RPMI8226 (cell line): ENCODE results near the gene MRPL4.

Source experiments
- DNase-seq: peaks from one replicate; pipeline ENCODE4 v3.0.0-alpha.2; 2015

MRPL4 gene

DNA sequence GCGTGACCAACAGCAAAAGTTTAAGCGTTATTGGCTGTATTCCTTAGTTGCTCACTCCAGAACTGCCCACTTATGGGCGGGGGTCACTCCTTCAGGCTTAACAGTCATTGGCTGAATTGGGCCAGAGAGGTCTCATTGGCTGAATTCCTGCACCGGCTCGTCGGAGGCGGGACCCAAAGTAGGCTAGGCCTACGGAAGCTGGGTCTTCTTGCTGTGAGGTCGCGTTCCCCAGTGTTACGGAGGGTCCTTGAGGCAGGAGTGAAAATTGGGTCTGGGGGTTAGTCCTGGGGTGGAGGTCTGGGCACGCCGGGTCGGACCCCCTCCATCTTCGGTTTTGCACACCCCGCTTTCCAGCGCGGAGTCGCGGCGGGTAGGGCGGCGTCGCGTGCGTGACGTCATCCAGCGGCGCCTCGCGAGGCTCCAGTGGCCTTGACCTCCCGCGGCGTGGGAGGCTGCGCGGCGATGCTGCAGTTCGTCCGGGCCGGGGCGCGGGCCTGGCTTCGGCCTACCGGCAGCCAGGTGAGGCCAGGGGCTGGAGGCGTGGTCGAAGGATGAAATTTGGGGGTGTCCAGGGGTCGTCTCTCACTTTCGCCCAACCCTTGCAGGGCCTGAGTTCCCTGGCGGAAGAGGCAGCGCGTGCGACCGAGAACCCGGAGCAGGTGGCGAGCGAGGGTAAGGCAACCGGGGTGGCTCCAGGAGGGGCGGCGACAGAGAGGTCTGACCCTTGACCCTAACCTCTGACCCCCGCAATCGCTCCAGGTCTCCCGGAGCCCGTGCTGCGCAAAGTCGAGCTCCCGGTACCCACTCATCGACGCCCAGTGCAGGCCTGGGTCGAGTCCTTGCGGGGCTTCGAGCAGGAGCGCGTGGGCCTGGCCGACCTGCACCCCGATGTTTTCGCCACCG lies at the start of gene MRPL4:
MRPL4 (plus strand) TSS at position 423 of the 903 bp plus-strand sequence; CDS start at position 463, 40 bp downstream.
- peak; percentile 99 for DNase-seq

GRCh38 chr19:10203686-10204085 lies 48.3 kb upstream of the MRPL4 start:
- DNase-seq: no peak

GRCh38 chr19:10205636-10206035 lies 46.4 kb upstream of the MRPL4 start:
- no peak for DNase-seq

- DNase-seq: peak; percentile 50
Observed at GRCh38 chr19:10206226-10206885, 45.7 kb upstream of the MRPL4 start.

GRCh38 chr19:10207026-10207425 lies 45.0 kb upstream of the MRPL4 start:
- DNase-seq: no peak

- no peak for DNase-seq
Observed at GRCh38 chr19:10209315-10209714, 42.7 kb upstream of the MRPL4 start.

GRCh38 chr19:10211061-10211460 lies 41.0 kb upstream of the MRPL4 start:
- no peak for DNase-seq

DNA sequence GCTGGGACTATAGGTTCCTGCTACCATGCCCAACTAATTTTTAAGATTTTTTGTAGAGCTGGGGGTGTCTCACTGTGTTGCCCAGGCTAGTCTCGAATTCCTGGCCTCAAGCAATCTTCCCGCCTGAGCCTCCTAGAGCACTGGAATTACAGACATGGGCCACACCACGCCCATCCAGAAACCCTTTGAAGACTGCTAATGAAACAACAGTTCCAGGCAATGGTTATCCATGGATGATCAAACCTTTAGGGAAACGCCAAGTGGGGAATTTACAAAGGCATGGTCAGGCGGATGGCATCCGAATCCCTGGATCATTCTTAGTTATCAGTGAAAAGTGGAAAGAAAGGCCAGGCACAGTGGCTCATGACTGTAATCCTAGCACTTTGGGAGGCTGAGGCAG lies 40.3 kb upstream of the MRPL4 start:
- no peak for DNase-seq

DNA sequence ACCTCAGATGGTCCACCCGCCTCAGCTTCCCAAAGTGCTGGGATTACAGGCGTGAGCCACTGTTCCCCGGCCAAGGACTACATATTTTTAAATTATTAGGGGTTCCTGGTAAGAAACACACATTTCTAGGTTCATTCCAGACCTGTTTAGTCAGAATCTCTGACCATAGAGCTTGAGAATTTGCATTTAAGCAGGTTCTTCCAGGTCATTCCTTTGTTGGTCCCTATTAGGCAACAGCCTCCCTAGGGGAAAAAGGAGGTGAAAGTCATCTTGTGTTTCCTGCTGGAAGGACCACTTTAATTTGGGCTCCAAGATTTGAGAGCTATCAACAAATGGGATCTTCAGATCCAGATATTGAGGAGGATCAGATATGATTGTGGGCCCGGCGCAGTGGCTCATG lies 37.2 kb upstream of the MRPL4 start:
- DNase-seq: no peak

DNA sequence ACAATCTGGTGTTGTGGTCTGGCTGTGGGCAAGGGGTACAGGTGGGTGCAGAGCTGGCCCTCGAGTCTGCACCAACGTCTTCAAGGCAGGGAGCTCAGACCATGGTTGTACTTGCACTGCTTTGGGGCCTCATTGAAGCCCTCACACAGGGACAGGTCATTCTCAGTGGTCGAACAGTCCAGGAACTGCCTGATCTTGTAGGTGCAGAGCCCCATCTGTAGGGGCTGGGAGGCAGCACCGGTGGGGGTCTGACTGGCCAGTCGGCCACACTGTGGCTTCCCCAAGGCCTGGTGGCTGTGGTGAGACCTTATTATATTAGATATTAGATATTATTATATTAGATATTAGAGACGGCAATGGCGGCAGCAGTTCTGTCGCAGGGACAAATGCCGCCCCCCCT lies 34.9 kb upstream of the MRPL4 start:
- no peak for DNase-seq

GRCh38 chr19:10219678-10220077 lies 32.3 kb upstream of the MRPL4 start:
- DNase-seq: peak; percentile 81

- no peak for DNase-seq
Observed at GRCh38 chr19:10220695-10221094, 31.3 kb upstream of the MRPL4 start.

- DNase-seq: no peak
Observed at GRCh38 chr19:10222201-10222890, 29.7 kb upstream of the MRPL4 start.

GRCh38 chr19:10223488-10224213 lies 28.4 kb upstream of the MRPL4 start:
- DNase-seq: no peak

GRCh38 chr19:10224337-10224736 lies 27.7 kb upstream of the MRPL4 start:
- DNase-seq: no peak

GRCh38 chr19:10226021-10226375 lies 26.0 kb upstream of the MRPL4 start:
- DNase-seq: no peak

- DNase-seq: no peak
Observed at GRCh38 chr19:10226376-10227025, 25.5 kb upstream of the MRPL4 start.

DNA sequence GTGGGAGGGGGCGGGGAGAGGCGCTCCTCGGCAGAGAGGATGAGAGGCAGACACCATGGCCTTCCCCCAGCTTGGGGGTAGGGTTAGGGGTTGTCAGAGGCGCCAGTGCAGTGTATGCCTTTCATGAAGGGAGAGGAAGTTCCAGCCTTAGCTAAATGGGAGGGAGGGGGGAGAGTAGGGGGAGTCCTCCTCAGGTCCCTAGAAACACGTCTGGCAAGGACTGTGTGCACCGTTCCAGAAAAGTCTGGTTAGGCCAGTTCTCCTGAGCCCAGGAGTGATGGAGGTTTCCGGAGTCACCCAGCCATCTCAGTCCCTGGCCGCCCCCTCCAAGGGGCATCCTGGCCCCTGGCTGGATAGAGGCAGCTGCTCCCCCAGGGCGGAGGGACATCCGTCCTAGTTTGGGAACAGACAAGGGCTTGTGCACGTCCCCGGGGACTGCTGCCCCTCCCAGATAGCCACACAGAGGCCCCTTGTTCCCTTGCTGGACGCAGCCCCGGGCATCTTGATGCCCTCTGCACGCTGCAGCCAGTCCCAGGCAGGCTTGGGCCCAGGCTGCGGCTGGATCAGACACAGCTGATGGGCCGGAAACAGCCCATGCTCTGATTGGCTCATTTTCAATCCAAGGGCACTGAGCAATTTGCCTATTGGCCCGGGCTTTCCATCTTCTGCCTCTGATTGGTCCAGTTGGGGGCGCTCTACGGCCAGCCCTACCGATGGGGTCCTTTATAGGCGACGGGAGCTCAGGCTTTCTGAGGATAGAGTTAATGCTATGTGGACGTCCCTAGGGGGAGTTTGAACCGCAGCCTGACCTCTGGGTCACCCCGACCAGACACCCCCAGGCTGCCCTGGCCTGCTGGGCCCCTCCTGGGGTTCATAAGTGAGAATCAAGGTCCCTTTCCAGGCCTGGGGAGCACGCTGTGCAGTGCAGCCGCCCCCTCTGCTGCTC lies 24.7 kb upstream of the MRPL4 start:
- DNase-seq: no peak

GRCh38 chr19:10228393-10228792 lies 23.6 kb upstream of the MRPL4 start:
- DNase-seq: no peak

DNA sequence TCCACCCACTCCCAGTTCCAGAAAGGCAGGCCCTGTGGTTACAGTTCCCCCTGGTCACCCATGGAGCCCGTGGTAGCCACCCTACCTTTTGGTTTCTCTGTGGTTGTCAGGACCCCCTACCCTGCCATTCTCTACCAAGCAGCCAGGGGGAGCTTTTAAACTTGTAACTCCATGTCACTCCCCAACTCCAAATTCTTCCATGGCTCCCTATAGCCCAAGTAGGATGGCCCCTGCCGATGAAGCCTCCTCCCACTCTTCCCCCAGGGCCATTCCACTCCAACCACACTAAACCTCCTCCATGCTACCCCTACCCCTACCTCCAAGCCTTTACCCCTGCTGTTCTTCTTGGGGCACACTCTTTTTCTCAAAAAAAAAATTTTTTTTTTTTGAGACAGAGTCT lies 23.1 kb upstream of the MRPL4 start:
- peak; percentile 58 for DNase-seq

GRCh38 chr19:10230173-10230860 lies 21.7 kb upstream of the MRPL4 start:
- DNase-seq: peak; percentile 28
